ENCODE measurements around the gene MAP2. TPM values are rescaled to one million over a fixed set of nuclear protein-coding genes. Genes with fewer than 3 reads are reported as not detected.

Gene MAP2
- total and polyA plus RNA-seq, 2 donors from 2014 or later, result 3.6 to 11.4 TPM

DNA sequence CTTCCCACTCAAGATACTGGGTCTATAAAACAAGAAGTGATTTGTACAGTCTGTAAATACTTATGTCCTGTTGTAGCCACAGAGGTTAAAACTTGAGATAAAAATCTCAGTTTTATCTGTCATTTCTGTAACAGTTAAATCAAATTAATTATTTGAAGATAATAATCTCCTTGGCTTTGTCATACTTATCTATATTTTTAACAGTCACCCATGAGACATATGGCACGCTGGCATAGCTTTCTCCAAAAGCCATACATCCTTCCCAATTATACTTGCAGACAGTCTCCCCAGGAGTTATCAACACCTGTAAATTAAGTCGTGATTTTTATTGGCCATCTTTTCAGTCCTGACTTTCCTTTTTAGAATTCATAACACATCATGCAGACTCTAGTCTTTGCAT is 278.9 kb downstream of the MAP2 start:
- Histone ChIP-seq H3K4me1 (ENCODE audit: control insufficient read depth in 2 of 3, insufficient read depth in 2 of 3, low read depth in 1 of 3, low read length in 3 of 3) (no peaks in the 10 kb centered on the region), H3K36me3 (ENCODE audit: control insufficient read depth in 2 of 3, insufficient read depth in 3 of 3, low read length in 3 of 3) (no peaks in the 10 kb centered on the region), H3K27me3 (ENCODE audit: control insufficient read depth, insufficient read depth, low read length) (no peaks in the 10 kb centered on the region), H3K4me3 (ENCODE audit: low read length in 3 of 3) (no peak overlapping the region), H3K27ac (ENCODE audit: low read depth in 2 of 2, low read length in 2 of 2) (no peak overlapping the region), H3K9me3 (ENCODE audit: control insufficient read depth in 2 of 3, insufficient read depth in 1 of 3, low read length in 3 of 3) (no peaks in the 10 kb centered on the region), H3K9ac (ENCODE audit: low read length in 3 of 3) (no peak overlapping the region)
- TF ChIP-seq, protein P1, sequence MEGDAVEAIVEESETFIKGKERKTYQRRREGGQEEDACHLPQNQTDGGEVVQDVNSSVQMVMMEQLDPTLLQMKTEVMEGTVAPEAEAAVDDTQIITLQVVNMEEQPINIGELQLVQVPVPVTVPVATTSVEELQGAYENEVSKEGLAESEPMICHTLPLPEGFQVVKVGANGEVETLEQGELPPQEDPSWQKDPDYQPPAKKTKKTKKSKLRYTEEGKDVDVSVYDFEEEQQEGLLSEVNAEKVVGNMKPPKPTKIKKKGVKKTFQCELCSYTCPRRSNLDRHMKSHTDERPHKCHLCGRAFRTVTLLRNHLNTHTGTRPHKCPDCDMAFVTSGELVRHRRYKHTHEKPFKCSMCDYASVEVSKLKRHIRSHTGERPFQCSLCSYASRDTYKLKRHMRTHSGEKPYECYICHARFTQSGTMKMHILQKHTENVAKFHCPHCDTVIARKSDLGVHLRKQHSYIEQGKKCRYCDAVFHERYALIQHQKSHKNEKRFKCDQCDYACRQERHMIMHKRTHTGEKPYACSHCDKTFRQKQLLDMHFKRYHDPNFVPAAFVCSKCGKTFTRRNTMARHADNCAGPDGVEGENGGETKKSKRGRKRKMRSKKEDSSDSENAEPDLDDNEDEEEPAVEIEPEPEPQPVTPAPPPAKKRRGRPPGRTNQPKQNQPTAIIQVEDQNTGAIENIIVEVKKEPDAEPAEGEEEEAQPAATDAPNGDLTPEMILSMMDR (IDR thresholded peaks at IDR 0.05; ENCODE audit: borderline replicate concordance, extremely low read depth, insufficient read depth), result no peak
- intact Hi-C loops (cut with DNase I), result no loop called here
- FAIRE-seq (no peak), DNase-seq (no peak)

GRCh38 chr2:209713219-209713618 is 289.4 kb downstream of the MAP2 start:
- no peaks in the 10 kb centered on the region for H3K27me3 ChIP-seq (ENCODE audit: control insufficient read depth, insufficient read depth, low read length)
- no peaks in the 10 kb centered on the region for H3K4me1 ChIP-seq (ENCODE audit: control insufficient read depth in 2 of 3, insufficient read depth in 2 of 3, low read depth in 1 of 3, low read length in 3 of 3)
- no peaks in the 10 kb centered on the region for H3K36me3 ChIP-seq (ENCODE audit: control insufficient read depth in 2 of 3, insufficient read depth in 3 of 3, low read length in 3 of 3)
- no peak for FAIRE-seq
- no peak overlapping the region for H3K9ac ChIP-seq (ENCODE audit: low read length in 3 of 3)
- TF ChIP-seq, protein P1 (IDR thresholded peaks at IDR 0.05; ENCODE audit: borderline replicate concordance, extremely low read depth, insufficient read depth), result no peak
- H3K4me3 ChIP-seq (ENCODE audit: low read length in 3 of 3), result no peak overlapping the region
- H3K27ac ChIP-seq (ENCODE audit: low read depth in 2 of 2, low read length in 2 of 2), result no peak overlapping the region
- intact Hi-C loops (cut with DNase I), result no loop called here
- DNase-seq, result no peak
- H3K9me3 ChIP-seq (ENCODE audit: control insufficient read depth in 2 of 3, insufficient read depth in 1 of 3, low read length in 3 of 3), result no peaks in the 10 kb centered on the region

DNA sequence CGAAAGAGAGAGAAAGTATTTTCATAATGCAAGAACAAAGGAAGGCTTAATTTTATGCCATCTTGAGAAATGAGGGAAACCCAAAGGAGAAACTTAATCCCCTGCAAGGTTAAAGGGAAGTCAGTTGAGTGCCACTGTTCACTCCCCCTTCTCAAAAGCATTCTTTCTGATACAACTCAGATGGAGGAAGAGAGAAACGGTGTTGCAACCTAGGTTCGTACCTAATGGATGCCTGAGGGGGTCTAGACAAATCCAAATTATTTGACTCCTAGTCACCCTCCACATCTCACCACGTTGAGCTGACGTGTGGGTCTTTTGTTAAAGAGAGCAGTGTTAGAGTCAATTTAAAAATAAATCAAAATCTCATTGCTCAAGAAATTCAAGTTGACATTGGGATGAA is 295.2 kb downstream of the MAP2 start:
- Histone ChIP-seq H3K9me3 (ENCODE audit: control insufficient read depth in 2 of 3, insufficient read depth in 1 of 3, low read length in 3 of 3) (no peaks in the 10 kb centered on the region), H3K9ac (ENCODE audit: low read length in 3 of 3) (no peak overlapping the region), H3K4me1 (ENCODE audit: control insufficient read depth in 2 of 3, insufficient read depth in 2 of 3, low read depth in 1 of 3, low read length in 3 of 3) (no peaks in the 10 kb centered on the region), H3K4me3 (ENCODE audit: low read length in 3 of 3) (no peak overlapping the region), H3K27ac (ENCODE audit: low read depth in 2 of 2, low read length in 2 of 2) (no peak overlapping the region), H3K36me3 (ENCODE audit: control insufficient read depth in 2 of 3, insufficient read depth in 3 of 3, low read length in 3 of 3) (no peaks in the 10 kb centered on the region), H3K27me3 (ENCODE audit: control insufficient read depth, insufficient read depth, low read length) (no peaks in the 10 kb centered on the region)
- FAIRE-seq, result no peak
- intact Hi-C loops (cut with DNase I), result no loop called here
- TF ChIP-seq, protein P1 (IDR thresholded peaks at IDR 0.05; ENCODE audit: borderline replicate concordance, extremely low read depth, insufficient read depth), result no peak
- peak in 1 of 5 donors; percentile 2 for DNase-seq

- TF ChIP-seq, protein P1 (IDR thresholded peaks at IDR 0.05; ENCODE audit: borderline replicate concordance, extremely low read depth, insufficient read depth), result no peak
- Histone ChIP-seq H3K4me3 (ENCODE audit: low read length in 3 of 3) (no peak overlapping the region), H3K4me1 (ENCODE audit: control insufficient read depth in 2 of 3, insufficient read depth in 2 of 3, low read depth in 1 of 3, low read length in 3 of 3) (no peaks in the 10 kb centered on the region), H3K36me3 (ENCODE audit: control insufficient read depth in 2 of 3, insufficient read depth in 3 of 3, low read length in 3 of 3) (no peaks in the 10 kb centered on the region), H3K27me3 (ENCODE audit: control insufficient read depth, insufficient read depth, low read length) (no peaks in the 10 kb centered on the region), H3K9ac (ENCODE audit: low read length in 3 of 3) (no peak overlapping the region), H3K27ac (ENCODE audit: low read depth in 2 of 2, low read length in 2 of 2) (no peak overlapping the region), H3K9me3 (ENCODE audit: control insufficient read depth in 2 of 3, insufficient read depth in 1 of 3, low read length in 3 of 3) (no peaks in the 10 kb centered on the region)
- intact Hi-C loops (cut with DNase I), result no loop called here
- DNase-seq (no peak), FAIRE-seq (no peak)
Measured at GRCh38 chr2:209721497-209721896, 297.6 kb downstream of the MAP2 start.
